Muscle layer of colon (tissue), 2 donors: ENCODE measurements around the gene LDLRAD2.

Experiments used
- H3K27ac ChIP-seq: one replicate; pipeline ENCODE4 v1.7.0; 2013; ENCODE audit warnings: low read depth, mild to moderate bottlenecking, low read length, moderate library complexity
- H3K27me3 ChIP-seq, 2 donors: one replicate each; pipeline ENCODE4 v1.7.0; 2013; ENCODE audit warnings: low read length in 2 of 2, mild to moderate bottlenecking in 2 of 2; ENCODE audit not compliant: insufficient read depth in 2 of 2, control insufficient read depth in 1 of 2
- H3K36me3 ChIP-seq: one replicate; pipeline ENCODE4 v1.7.0; 2013; ENCODE audit warnings: mild to moderate bottlenecking, low read length; ENCODE audit not compliant: insufficient read depth
- H3K4me1 ChIP-seq: one replicate; pipeline ENCODE4 v1.7.0; 2013; ENCODE audit warnings: mild to moderate bottlenecking, low read length; ENCODE audit not compliant: insufficient read depth
- H3K4me3 ChIP-seq, 2 donors: one replicate each; pipeline ENCODE4 v1.7.0; 2013; ENCODE audit warnings: low read length in 2 of 2, low read depth in 1 of 2, mild to moderate bottlenecking in 1 of 2, moderate library complexity in 1 of 2
- H3K9ac ChIP-seq: one replicate; pipeline ENCODE4 v1.7.0; 2013; ENCODE audit warnings: low read length
- H3K9me3 ChIP-seq: one replicate; pipeline ENCODE4 v1.7.0; 2013; ENCODE audit warnings: mild to moderate bottlenecking, low read length
- donor health status: abdominal sarcoma.
- donor health status: Adenocarcinoma of cecum.

Gene LDLRAD2

GRCh38 chr1:21857840-21858670 is 46.0 kb downstream of the LDLRAD2 start:
- Histone ChIP-seq H3K9ac (no peak overlapping the region), H3K27ac (no peak overlapping the region), H3K4me3 (no peak overlapping the region), H3K36me3 (peaks cover 93% of the 10 kb centered on the region), H3K4me1 (no peaks in the 10 kb centered on the region), H3K27me3 (no peaks in the 10 kb centered on the region), H3K9me3 (no peaks in the 10 kb centered on the region)

DNA sequence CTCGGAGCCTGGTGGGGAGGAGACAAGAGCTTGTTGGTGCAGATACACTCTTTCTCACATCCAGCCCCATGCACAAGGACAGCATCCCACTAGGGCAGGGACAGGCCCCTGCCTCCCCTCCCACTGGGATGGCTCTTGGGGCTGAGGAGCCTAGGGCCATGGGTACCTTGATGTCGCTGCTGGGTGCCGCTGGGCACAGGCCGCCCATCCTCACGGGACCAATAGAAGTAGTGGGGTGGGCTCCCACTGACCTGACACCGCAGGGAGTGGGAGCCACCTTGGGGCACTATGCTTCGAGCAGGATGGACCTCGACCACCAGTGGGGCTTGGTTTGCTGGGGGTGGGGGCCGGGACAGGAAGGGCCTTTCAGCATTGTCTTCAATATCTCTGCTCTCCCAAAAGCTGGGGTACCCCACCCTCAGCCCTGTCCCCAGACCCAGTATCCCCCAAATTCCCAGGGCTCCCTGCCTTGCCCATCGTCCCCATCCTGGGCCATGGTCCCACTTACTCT is 47.7 kb downstream of the LDLRAD2 start:
- Histone ChIP-seq H3K27ac (no peak overlapping the region), H3K4me1 (no peaks in the 10 kb centered on the region), H3K9me3 (no peaks in the 10 kb centered on the region), H3K9ac (no peak overlapping the region), H3K36me3 (peaks cover 85% of the 10 kb centered on the region), H3K27me3 (no peaks in the 10 kb centered on the region), H3K4me3 (no peak overlapping the region)

DNA sequence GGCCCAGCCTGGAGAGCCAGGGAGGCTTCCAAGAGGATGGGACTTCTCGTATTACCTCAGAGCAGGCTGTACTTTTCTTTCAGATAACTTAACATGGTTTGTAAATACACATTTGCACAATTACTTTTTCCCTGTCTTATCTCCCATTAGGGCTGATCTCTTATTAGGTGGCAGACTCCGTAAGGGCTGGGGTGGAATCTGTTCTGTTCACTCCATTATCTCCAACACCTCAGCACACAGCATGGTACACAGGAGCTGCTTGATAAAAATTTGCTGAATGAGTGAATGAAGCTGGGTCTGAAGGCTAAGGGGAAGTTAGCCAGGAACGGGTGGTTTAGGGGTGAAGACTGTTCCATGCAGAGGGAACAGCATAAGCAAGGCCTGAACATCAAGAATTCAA is 48.9 kb downstream of the LDLRAD2 start:
- no peak overlapping the region for H3K27ac ChIP-seq
- no peak overlapping the region for H3K4me3 ChIP-seq
- H3K4me1 ChIP-seq = no peaks in the 10 kb centered on the region
- no peaks in the 10 kb centered on the region for H3K27me3 ChIP-seq
- H3K9ac ChIP-seq = no peak overlapping the region
- H3K36me3 ChIP-seq = peaks cover 85% of the 10 kb centered on the region
- no peaks in the 10 kb centered on the region for H3K9me3 ChIP-seq

DNA sequence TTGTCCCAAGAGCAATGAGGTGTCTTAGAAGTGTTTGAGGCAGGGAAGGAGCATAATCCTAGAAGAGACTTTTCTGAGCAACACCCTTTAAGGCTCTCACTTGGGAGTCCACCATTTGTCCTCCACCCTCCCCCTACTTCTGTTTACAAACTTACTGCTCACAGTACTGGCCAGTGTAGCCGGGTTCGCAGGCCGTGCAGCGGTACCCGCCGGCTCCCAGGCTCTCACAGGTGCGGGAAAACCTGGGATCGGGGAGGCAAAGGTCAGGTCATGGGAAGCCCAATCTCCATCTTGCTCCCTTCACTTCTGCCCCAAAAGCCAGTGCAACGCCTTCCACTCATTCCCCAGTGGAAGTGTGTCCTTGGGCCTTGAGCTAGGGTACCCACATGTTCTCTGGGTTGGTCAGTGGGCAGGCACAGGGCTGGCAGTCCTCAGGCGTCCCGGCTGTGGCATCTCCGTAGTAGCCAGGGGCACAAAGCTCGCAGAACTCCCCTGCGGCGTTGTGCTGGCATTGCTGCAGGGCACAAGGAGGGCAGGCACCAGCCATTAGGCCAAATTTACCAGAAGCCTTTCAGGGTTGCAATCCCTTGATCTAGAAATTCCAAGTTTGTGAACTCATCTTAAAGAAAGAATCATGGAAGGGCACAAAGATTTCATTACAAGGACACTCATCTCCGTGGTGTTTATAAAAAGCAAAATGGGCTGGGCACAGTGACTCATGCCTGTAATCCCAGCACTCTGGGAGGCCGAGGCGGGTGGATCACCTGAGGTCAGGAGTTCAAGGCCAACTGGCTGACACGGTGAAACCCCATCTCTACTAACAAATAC is 49.8 kb downstream of the LDLRAD2 start:
- H3K4me3 ChIP-seq = no peak overlapping the region
- no peaks in the 10 kb centered on the region for H3K9me3 ChIP-seq
- H3K36me3 ChIP-seq = peaks cover 84% of the 10 kb centered on the region
- peaks cover 5% of the 10 kb centered on the region for H3K4me1 ChIP-seq
- H3K27ac ChIP-seq = no peak overlapping the region
- no peaks in the 10 kb centered on the region for H3K27me3 ChIP-seq
- no peak overlapping the region for H3K9ac ChIP-seq

GRCh38 chr1:21863981-21864380 is 51.9 kb downstream of the LDLRAD2 start:
- Histone ChIP-seq H3K4me3 (no peak overlapping the region), H3K4me1 (peaks cover 5% of the 10 kb centered on the region), H3K27ac (no peak overlapping the region), H3K27me3 (no peaks in the 10 kb centered on the region), H3K9me3 (no peaks in the 10 kb centered on the region), H3K36me3 (peaks cover 79% of the 10 kb centered on the region), H3K9ac (no peak overlapping the region)

GRCh38 chr1:21864730-21865129 is 52.7 kb downstream of the LDLRAD2 start:
- no peaks in the 10 kb centered on the region for H3K9me3 ChIP-seq
- no peak overlapping the region for H3K27ac ChIP-seq
- no peaks in the 10 kb centered on the region for H3K27me3 ChIP-seq
- no peak overlapping the region for H3K4me3 ChIP-seq
- peaks cover 11% of the 10 kb centered on the region for H3K4me1 ChIP-seq
- peaks cover 76% of the 10 kb centered on the region for H3K36me3 ChIP-seq
- no peak overlapping the region for H3K9ac ChIP-seq

- H3K27me3 ChIP-seq = no peaks in the 10 kb centered on the region
- H3K27ac ChIP-seq = no peak overlapping the region
- no peaks in the 10 kb centered on the region for H3K9me3 ChIP-seq
- no peak overlapping the region for H3K4me3 ChIP-seq
- no peak overlapping the region for H3K9ac ChIP-seq
- peaks cover 19% of the 10 kb centered on the region for H3K4me1 ChIP-seq
- H3K36me3 ChIP-seq = peaks cover 74% of the 10 kb centered on the region
These were observed 53.5 kb downstream of the LDLRAD2 start for GRCh38 chr1:21865609-21865942.

- Histone ChIP-seq H3K4me3 (no peak overlapping the region), H3K36me3 (peaks cover 72% of the 10 kb centered on the region), H3K9ac (no peak overlapping the region), H3K27me3 (no peaks in the 10 kb centered on the region), H3K9me3 (no peaks in the 10 kb centered on the region), H3K4me1 (peaks cover 21% of the 10 kb centered on the region), H3K27ac (no peak overlapping the region)
These were observed 54.1 kb downstream of the LDLRAD2 start for GRCh38 chr1:21865943-21866706.

GRCh38 chr1:21866707-21867043 is 54.6 kb downstream of the LDLRAD2 start:
- no peaks in the 10 kb centered on the region for H3K9me3 ChIP-seq
- no peaks in the 10 kb centered on the region for H3K27me3 ChIP-seq
- no peak overlapping the region for H3K27ac ChIP-seq
- H3K9ac ChIP-seq = no peak overlapping the region
- peaks cover 72% of the 10 kb centered on the region for H3K36me3 ChIP-seq
- H3K4me3 ChIP-seq = no peak overlapping the region
- peaks cover 21% of the 10 kb centered on the region for H3K4me1 ChIP-seq

DNA sequence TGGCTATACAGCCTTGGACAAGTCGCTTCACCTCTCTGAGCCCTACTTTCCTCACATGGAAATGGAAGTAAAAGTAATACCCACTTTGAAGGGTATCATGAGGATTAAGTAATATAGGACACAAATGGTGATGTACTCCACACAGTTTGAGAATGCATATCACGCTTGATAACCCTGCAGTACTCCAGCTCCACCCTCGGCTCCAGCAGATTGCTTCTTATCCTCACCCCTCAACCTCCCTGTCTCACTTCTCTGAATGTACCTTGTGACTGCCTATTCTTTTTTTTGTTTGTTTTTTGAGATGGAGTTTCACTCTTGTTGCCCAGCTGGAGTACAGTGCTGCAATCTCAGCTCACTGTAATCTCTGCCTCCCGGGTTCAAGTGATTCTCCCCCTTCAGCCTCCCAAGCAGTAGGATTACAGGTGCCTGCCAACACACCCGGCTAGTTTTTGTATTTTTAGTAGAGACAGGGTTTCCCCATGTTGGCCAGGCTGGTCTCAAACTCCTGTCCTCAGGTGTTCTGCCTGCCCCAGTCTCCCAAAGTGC is 55.5 kb downstream of the LDLRAD2 start:
- Histone ChIP-seq H3K9ac (no peak overlapping the region), H3K27ac (no peak overlapping the region), H3K36me3 (peaks cover 72% of the 10 kb centered on the region)

GRCh38 chr1:21868482-21868881 is 56.4 kb downstream of the LDLRAD2 start:
- Histone ChIP-seq H3K9me3 (no peaks in the 10 kb centered on the region), H3K4me3 (no peak overlapping the region), H3K36me3 (peaks cover 81% of the 10 kb centered on the region), H3K27me3 (no peaks in the 10 kb centered on the region), H3K27ac (no peak overlapping the region), H3K9ac (no peak overlapping the region), H3K4me1 (peaks cover 21% of the 10 kb centered on the region)

More for the DNA sequence above, 55.5 kb downstream of the LDLRAD2 start:
- Histone ChIP-seq H3K9me3 (no peaks in the 10 kb centered on the region), H3K4me1 (peaks cover 21% of the 10 kb centered on the region), H3K27me3 (no peaks in the 10 kb centered on the region), H3K4me3 (no peak overlapping the region)
